HepG2 (cell line): Measurements from ENCODE around the gene ENTPD2. TPM values are rescaled to one million over a fixed set of nuclear protein-coding genes. Genes with fewer than 3 reads are reported as not detected.
A peak's percentile ranks its signal among the peaks of the same experiment; 100 is the strongest.

Experiments used
- ELK4 ChIP-seq: sonication (generic); formaldehyde crosslinking; IDR thresholded peaks from 2 replicates; pipeline ENCODE4 v1.9.0; 2021; ENCODE audit warnings: missing genetic modification reagents, borderline replicate concordance
- FOXA3 ChIP-seq: IDR thresholded peaks from 2 replicates; pipeline ENCODE4 v1.6.1; 2016; ENCODE audit warnings: missing genetic modification reagents, missing compliant biosample characterization
- NFE2L2 ChIP-seq: fragments of 150-350 bp; IDR thresholded peaks from 2 replicates; pipeline ENCODE4 v1.6.1; 2014; ENCODE audit warnings: low read length
- PRDM4 ChIP-seq: sonication (generic); formaldehyde crosslinking; IDR thresholded peaks from 2 replicates; pipeline ENCODE4 v1.9.0; 2021; ENCODE audit warnings: missing genetic modification reagents, borderline replicate concordance
- SIN3B ChIP-seq: fragments of 150-350 bp; IDR thresholded peaks from 2 replicates; pipeline ENCODE4 v1.6.1; 2014; ENCODE audit warnings: low read length
- SMC3 ChIP-seq: IDR thresholded peaks from 2 replicates; pipeline ENCODE4 v1.6.1; 2011; ENCODE audit warnings: low read length, improper control_type of control experiment
- TBX2 ChIP-seq: sonication (generic); formaldehyde crosslinking; IDR thresholded peaks from 2 replicates; pipeline ENCODE4 v1.5.0; 2020; ENCODE audit warnings: missing genetic modification reagents, mild to moderate bottlenecking, borderline replicate concordance
- THAP11 ChIP-seq: IDR thresholded peaks from 2 replicates; pipeline ENCODE4 v1.6.1; 2016; ENCODE audit warnings: missing biosample characterization, missing genetic modification reagents
- ZFP36 ChIP-seq: fragments of 150-350 bp; IDR thresholded peaks from 2 replicates; pipeline ENCODE4 v1.6.1; 2018; ENCODE audit warnings: borderline replicate concordance, low read length, low read depth; ENCODE audit not compliant: partially characterized antibody
- ZNF383 ChIP-seq: sonication (generic); formaldehyde crosslinking; IDR thresholded peaks from 2 replicates; pipeline ENCODE4 v1.4.0; 2020; ENCODE audit warnings: missing genetic modification reagents, mild to moderate bottlenecking, borderline replicate concordance
- ZNF777 ChIP-seq: sonication (generic); formaldehyde crosslinking; IDR thresholded peaks from 2 replicates; pipeline ENCODE4 v1.4.0; 2020; ENCODE audit warnings: missing genetic modification reagents
- ZNF780A ChIP-seq: sonication (generic); formaldehyde crosslinking; IDR thresholded peaks from 2 replicates; pipeline ENCODE4 v1.8.0; 2022; ENCODE audit warnings: mild to moderate bottlenecking, missing genetic modification reagents, moderate library complexity
- ZNF891 ChIP-seq: sonication (generic); formaldehyde crosslinking; IDR thresholded peaks from 2 replicates; pipeline ENCODE4 v1.5.0; 2020; ENCODE audit warnings: mild to moderate bottlenecking, missing genetic modification reagents
- ZSCAN21 ChIP-seq: sonication (generic); formaldehyde crosslinking; IDR thresholded peaks from 2 replicates; pipeline ENCODE4 v1.8.0; 2022; ENCODE audit warnings: mild to moderate bottlenecking, missing genetic modification reagents, moderate library complexity, borderline replicate concordance
- ZSCAN29 ChIP-seq: sonication (generic); formaldehyde crosslinking; conservative IDR thresholded peaks from 2 replicates; pipeline ENCODE4 v1.4.0; 2020; ENCODE audit warnings: mild to moderate bottlenecking, missing genetic modification reagents
- ZSCAN30 ChIP-seq: sonication (generic); formaldehyde crosslinking; IDR thresholded peaks from 2 replicates; pipeline ENCODE4 v1.5.0; 2020; ENCODE audit warnings: mild to moderate bottlenecking, missing genetic modification reagents
- polyA plus RNA-seq, 8 experiments: library from polyadenylated mRNA; depleted of rRNA in 3 of 8; stranded (reverse) in 7 of 8; unstranded in 1 of 8; fragments of >200 nt; fragmentation: Illumina TruSeq in 4 of 8; extraction: Trizol in 4 of 8; gene quantifications; 2 replicates each; pipeline versions ENCODE4 v1.2.1 to v1.2.3, GENCODE V29; 2011 to 2016; ENCODE audit warnings: low read depth in 4 of 8, missing spikeins in 1 of 8, mixed read lengths in 1 of 8; ENCODE audit not compliant: insufficient read depth in 1 of 8
- total RNA-seq, 5 experiments: library from RNA; depleted of rRNA; stranded (reverse); fragments of >200 nt; fragmentation: Illumina TruSeq; extraction: Trizol; gene quantifications; 2 replicates each; pipeline ENCODE4 v1.2.3, GENCODE V29; 2016; ENCODE audit warnings: low read depth in 1 of 5
- TF ChIP-seq, protein P1 (sequence below): IDR thresholded peaks from 2 replicates; pipeline ENCODE4 v1.6.1; 2016; ENCODE audit warnings: missing compliant biosample characterization, missing genetic modification reagents, borderline replicate concordance
- TF ChIP-seq, protein P2 (sequence below): IDR thresholded peaks from 2 replicates; pipeline ENCODE4 v1.6.1; 2018; ENCODE audit warnings: missing genetic modification reagents
- TF ChIP-seq, protein P3 (sequence below): sonication (generic); formaldehyde crosslinking; IDR thresholded peaks from 2 replicates; pipeline ENCODE4 v1.4.0; 2020; ENCODE audit warnings: mild to moderate bottlenecking, missing genetic modification reagents
- TF ChIP-seq, protein P4 (sequence below): sonication (generic); formaldehyde crosslinking; IDR thresholded peaks from 2 replicates; pipeline ENCODE4 v1.9.0; 2021; ENCODE audit warnings: missing genetic modification reagents, mild to moderate bottlenecking, borderline replicate concordance

Gene ENTPD2
- total and polyA plus RNA-seq, 2 of the 13 experiments (the other 11 are each of a cell fraction or from before 2014, with no cell fraction given), result 0.95 to 3.2 TPM

- TF ChIP-seq ZSCAN21 (peak; percentile 61; the same call in 1 of the 2 replicates), PRDM4 (CRISPR knock-in tag) (no peak), ZNF780A (no peak), ZSCAN30 (CRISPR knock-in tag) (no peak), ZNF777 (CRISPR knock-in tag) (peak; percentile 74), NFE2L2 (no peak), ELK4 (CRISPR knock-in tag) (no peak), THAP11 (CRISPR knock-in tag) (peak; percentile 32; the same call in 1 of the 2 replicates), ZNF383 (CRISPR knock-in tag) (no peak), ZNF891 (peak; percentile 60; the same call in 1 of the 2 replicates), SMC3 (peak; percentile 49; the same call in 1 of the 2 replicates), TBX2 (CRISPR knock-in tag) (no peak), SIN3B (no peak), FOXA3 (0 out of 2 replicates have a peak, but pooled peaks have one; percentile 18), ZFP36 (no peak), ZSCAN29 (no peak)
- TF ChIP-seq, protein P1, sequence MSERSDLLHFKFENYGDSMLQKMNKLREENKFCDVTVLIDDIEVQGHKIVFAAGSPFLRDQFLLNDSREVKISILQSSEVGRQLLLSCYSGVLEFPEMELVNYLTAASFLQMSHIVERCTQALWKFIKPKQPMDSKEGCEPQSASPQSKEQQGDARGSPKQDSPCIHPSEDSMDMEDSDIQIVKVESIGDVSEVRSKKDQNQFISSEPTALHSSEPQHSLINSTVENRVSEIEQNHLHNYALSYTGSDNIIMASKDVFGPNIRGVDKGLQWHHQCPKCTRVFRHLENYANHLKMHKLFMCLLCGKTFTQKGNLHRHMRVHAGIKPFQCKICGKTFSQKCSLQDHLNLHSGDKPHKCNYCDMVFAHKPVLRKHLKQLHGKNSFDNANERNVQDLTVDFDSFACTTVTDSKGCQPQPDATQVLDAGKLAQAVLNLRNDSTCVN (CRISPR knock-in tag), result 0 out of 2 replicates have a peak, but pooled peaks have one; percentile 32
- TF ChIP-seq, protein P2, sequence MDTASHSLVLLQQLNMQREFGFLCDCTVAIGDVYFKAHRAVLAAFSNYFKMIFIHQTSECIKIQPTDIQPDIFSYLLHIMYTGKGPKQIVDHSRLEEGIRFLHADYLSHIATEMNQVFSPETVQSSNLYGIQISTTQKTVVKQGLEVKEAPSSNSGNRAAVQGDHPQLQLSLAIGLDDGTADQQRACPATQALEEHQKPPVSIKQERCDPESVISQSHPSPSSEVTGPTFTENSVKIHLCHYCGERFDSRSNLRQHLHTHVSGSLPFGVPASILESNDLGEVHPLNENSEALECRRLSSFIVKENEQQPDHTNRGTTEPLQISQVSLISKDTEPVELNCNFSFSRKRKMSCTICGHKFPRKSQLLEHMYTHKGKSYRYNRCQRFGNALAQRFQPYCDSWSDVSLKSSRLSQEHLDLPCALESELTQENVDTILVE (CRISPR knock-in tag), result 0 out of 2 replicates have a peak, but pooled peaks have one; percentile 32
- TF ChIP-seq, protein P3, sequence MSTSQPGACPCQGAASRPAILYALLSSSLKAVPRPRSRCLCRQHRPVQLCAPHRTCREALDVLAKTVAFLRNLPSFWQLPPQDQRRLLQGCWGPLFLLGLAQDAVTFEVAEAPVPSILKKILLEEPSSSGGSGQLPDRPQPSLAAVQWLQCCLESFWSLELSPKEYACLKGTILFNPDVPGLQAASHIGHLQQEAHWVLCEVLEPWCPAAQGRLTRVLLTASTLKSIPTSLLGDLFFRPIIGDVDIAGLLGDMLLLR (CRISPR knock-in tag), result no peak
- TF ChIP-seq, protein P4, sequence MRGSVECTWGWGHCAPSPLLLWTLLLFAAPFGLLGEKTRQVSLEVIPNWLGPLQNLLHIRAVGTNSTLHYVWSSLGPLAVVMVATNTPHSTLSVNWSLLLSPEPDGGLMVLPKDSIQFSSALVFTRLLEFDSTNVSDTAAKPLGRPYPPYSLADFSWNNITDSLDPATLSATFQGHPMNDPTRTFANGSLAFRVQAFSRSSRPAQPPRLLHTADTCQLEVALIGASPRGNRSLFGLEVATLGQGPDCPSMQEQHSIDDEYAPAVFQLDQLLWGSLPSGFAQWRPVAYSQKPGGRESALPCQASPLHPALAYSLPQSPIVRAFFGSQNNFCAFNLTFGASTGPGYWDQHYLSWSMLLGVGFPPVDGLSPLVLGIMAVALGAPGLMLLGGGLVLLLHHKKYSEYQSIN, result no peak
These were observed 10.4 kb upstream of the ENTPD2 start (continued) for GRCh38 chr9:137064027-137064879.
